Loucy (cell line): ENCODE measurements around the gene TMIGD3.

Experiments used
- CTCF ChIP-seq: fragments of 200-600 bp; sonication (generic); conservative IDR thresholded peaks from 2 replicates; pipeline ENCODE4 v1.5.1; 2014; ENCODE audit warnings: mild to moderate bottlenecking, antibody characterized with exemption, low read length
- EZH2phosphoT487 ChIP-seq: fragments of 200-600 bp; IDR thresholded peaks from 2 replicates; pipeline ENCODE4 v1.6.1; 2018; ENCODE audit warnings: antibody characterized with exemption, mild to moderate bottlenecking, moderate library complexity, borderline replicate concordance

DNA sequence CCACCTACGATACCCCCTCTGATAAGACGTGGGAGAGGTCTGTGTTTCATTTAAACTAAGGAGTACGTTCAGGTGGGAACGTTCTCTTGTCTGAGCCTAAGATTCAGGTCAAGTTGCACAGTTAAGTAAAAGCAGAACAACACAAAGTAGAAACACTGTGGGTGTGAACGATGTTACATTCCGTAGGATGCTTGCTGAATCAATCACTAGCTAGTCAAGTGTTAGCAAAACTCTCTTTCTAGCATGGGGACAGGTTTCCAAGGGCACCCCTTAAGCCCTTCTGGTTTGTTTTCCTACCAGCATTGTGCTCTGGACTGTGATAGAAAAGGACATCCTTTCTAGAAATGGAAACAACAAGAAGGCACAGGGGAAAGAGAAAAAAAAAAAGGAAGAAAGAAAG lies 16.3 kb downstream of the TMIGD3 start:
- TF ChIP-seq CTCF (no peak), EZH2phosphoT487 (no peak)
